HepG2 (cell line): ENCODE measurements around the gene MAFF. TPM values are rescaled to one million over a fixed set of nuclear protein-coding genes. Genes with fewer than 3 reads are reported as not detected.
A peak's percentile ranks its signal among the peaks of the same experiment; 100 is the strongest.

Experiments used
- DBP ChIP-seq: sonication (generic); formaldehyde crosslinking; IDR thresholded peaks from 2 replicates; pipeline ENCODE4 v1.4.0; 2020; ENCODE audit warnings: missing genetic modification reagents; ENCODE audit errors: not compliant biosample characterization
- ETS1 ChIP-seq: sonication (generic); formaldehyde crosslinking; IDR thresholded peaks from 2 replicates; pipeline ENCODE4 v1.4.0; 2020; ENCODE audit warnings: missing genetic modification reagents
- EZH2 ChIP-seq: conservative IDR thresholded peaks from 2 replicates; pipeline ENCODE4 v1.6.1; 2012; ENCODE audit warnings: mild to moderate bottlenecking, low read depth, low read length, moderate library complexity
- FOXA1 ChIP-seq, 2 experiments: fragments of 450-650 bp in 1 of 2; sonication (generic) in 1 of 2; formaldehyde crosslinking in 1 of 2; IDR thresholded peaks; 2 replicates each; pipeline versions ENCODE4 v1.4.0 to v1.6.1; 2016 to 2020; ENCODE audit warnings: missing genetic modification reagents in 1 of 2
- GATAD2A ChIP-seq: IDR thresholded peaks from 2 replicates; pipeline ENCODE4 v1.6.1; 2016
- NFRKB ChIP-seq: fragments of 450-650 bp; IDR thresholded peaks from 2 replicates; pipeline ENCODE4 v1.6.1; 2017
- NONO ChIP-seq, 2 experiments: fragments of 450-650 bp in 1 of 2; sonication (generic) in 1 of 2; formaldehyde crosslinking in 1 of 2; IDR thresholded peaks in 1 of 2; conservative IDR thresholded peaks in 1 of 2; 2 replicates each; pipeline versions ENCODE4 v1.6.1 to v1.8.0; 2017 to 2022; ENCODE audit warnings: mild to moderate bottlenecking in 1 of 2, missing genetic modification reagents in 1 of 2, moderate library complexity in 1 of 2
- PATZ1 ChIP-seq: sonication (generic); formaldehyde crosslinking; IDR thresholded peaks from 2 replicates; pipeline ENCODE4 v1.4.0; 2020; ENCODE audit warnings: missing genetic modification reagents
- PHF21A ChIP-seq: sonication (generic); formaldehyde crosslinking; IDR thresholded peaks from 2 replicates; pipeline ENCODE4 v1.5.0; 2020; ENCODE audit warnings: mild to moderate bottlenecking, missing genetic modification reagents
- RXRB ChIP-seq: IDR thresholded peaks from 2 replicates; pipeline ENCODE4 v1.6.1; 2016; ENCODE audit warnings: borderline replicate concordance, missing genetic modification reagents, missing compliant biosample characterization
- SKIL ChIP-seq: sonication (generic); formaldehyde crosslinking; IDR thresholded peaks from 2 replicates; pipeline ENCODE4 v1.8.0; 2022; ENCODE audit warnings: missing genetic modification reagents, mild to moderate bottlenecking, moderate library complexity, borderline replicate concordance
- SRSF1 ChIP-seq: fragments of 200-400 bp; formaldehyde crosslinking; optimal IDR thresholded peaks from 2 replicates; pipeline ENCODE3; 2017; ENCODE audit warnings: mild to moderate bottlenecking, low read depth, low read length, moderate library complexity
- SUZ12 ChIP-seq: fragments of 150-350 bp; IDR thresholded peaks from 2 replicates; pipeline ENCODE4 v1.6.1; 2014; ENCODE audit warnings: low read depth, low read length
- TFDP1 ChIP-seq: IDR thresholded peaks from 2 replicates; pipeline ENCODE4 v1.6.1; 2016; ENCODE audit warnings: missing compliant biosample characterization, missing genetic modification reagents, borderline replicate concordance
- ZNF253 ChIP-seq: sonication (generic); formaldehyde crosslinking; IDR thresholded peaks from 2 replicates; pipeline ENCODE4 v1.8.0; 2022; ENCODE audit warnings: mild to moderate bottlenecking, missing genetic modification reagents, borderline replicate concordance
- ZNF275 ChIP-seq: sonication (generic); formaldehyde crosslinking; IDR thresholded peaks from 2 replicates; pipeline ENCODE4 v1.8.0; 2022; ENCODE audit warnings: missing genetic modification reagents, mild to moderate bottlenecking, inconsistent platforms, borderline replicate concordance
- ZNF496 ChIP-seq: sonication (generic); formaldehyde crosslinking; IDR thresholded peaks from 2 replicates; pipeline ENCODE4 v1.8.1; 2023; ENCODE audit warnings: mild to moderate bottlenecking, moderate library complexity, missing genetic modification reagents; ENCODE audit not compliant: insufficient replicate concordance
- ZNF530 ChIP-seq: sonication (generic); formaldehyde crosslinking; IDR thresholded peaks from 2 replicates; pipeline ENCODE4 v1.5.0; 2020; ENCODE audit warnings: low read depth, mild to moderate bottlenecking, missing genetic modification reagents
- ZNF781 ChIP-seq: sonication (generic); formaldehyde crosslinking; IDR thresholded peaks from 2 replicates; pipeline ENCODE4 v1.5.1; 2020; ENCODE audit warnings: borderline replicate concordance, mild to moderate bottlenecking, missing genetic modification reagents; ENCODE audit errors: not compliant biosample characterization
- ZSCAN12 ChIP-seq: sonication (generic); formaldehyde crosslinking; IDR thresholded peaks from 2 replicates; pipeline ENCODE4 v1.9.0; 2021; ENCODE audit warnings: mild to moderate bottlenecking, missing genetic modification reagents
- polyA plus RNA-seq, 8 experiments: library from polyadenylated mRNA; depleted of rRNA in 3 of 8; stranded (reverse) in 7 of 8; unstranded in 1 of 8; fragments of >200 nt; fragmentation: Illumina TruSeq in 4 of 8; extraction: Trizol in 4 of 8; gene quantifications; 2 replicates each; pipeline versions ENCODE4 v1.2.1 to v1.2.3, GENCODE V29; 2011 to 2016; ENCODE audit warnings: low read depth in 4 of 8, missing spikeins in 1 of 8, mixed read lengths in 1 of 8; ENCODE audit not compliant: insufficient read depth in 1 of 8
- total RNA-seq, 5 experiments: library from RNA; depleted of rRNA; stranded (reverse); fragments of >200 nt; fragmentation: Illumina TruSeq; extraction: Trizol; gene quantifications; 2 replicates each; pipeline ENCODE4 v1.2.3, GENCODE V29; 2016; ENCODE audit warnings: low read depth in 1 of 5

Gene MAFF
- total and polyA plus RNA-seq, 2 of the 13 experiments (the other 11 are each of a cell fraction or from before 2014, with no cell fraction given) = 5.4 to 14.3 TPM

- TF ChIP-seq NONO (IDR thresholded peaks at IDR 0.05) (no peak), NONO (CRISPR knock-in tag; conservative IDR thresholded peaks at IDR 0.05) (no peak), SUZ12 (no peak), PATZ1 (no peak), ZNF530 (CRISPR knock-in tag) (no peak), ZNF496 (no peak), SRSF1 (no peak), ZNF275 (CRISPR knock-in tag) (no peak), PHF21A (no peak), ETS1 (CRISPR knock-in tag) (no peak), ZNF253 (CRISPR knock-in tag) (no peak), NFRKB (no peak), ZNF781 (CRISPR knock-in tag) (no peak), TFDP1 (peak; percentile 40; the same call in 1 of the 2 replicates), EZH2 (no peak), DBP (CRISPR knock-in tag) (no peak), FOXA1 (IDR thresholded peaks at IDR 0.05) (no peak), FOXA1 (CRISPR knock-in tag; IDR thresholded peaks at IDR 0.05) (no peak), GATAD2A (CRISPR knock-in tag) (0 out of 2 replicates have a peak, but pooled peaks have one; percentile 20), RXRB (CRISPR knock-in tag) (peak; percentile 40; the same call in 1 of the 2 replicates), SKIL (CRISPR knock-in tag) (no peak), ZSCAN12 (CRISPR knock-in tag) (no peak)
Measured at GRCh38 chr22:38191731-38192474, 9.9 kb upstream of the MAFF start (continued).
